GM12891 (cell line): ENCODE data around the gene AMBP.

Experiments used
- PAX5 ChIP-seq: IDR thresholded peaks from 2 replicates; pipeline ENCODE4 v1.6.1; 2011; ENCODE audit warnings: low read length, moderate library complexity, mild to moderate bottlenecking; ENCODE audit not compliant: insufficient read depth, severe bottlenecking
- POLR2A ChIP-seq: IDR thresholded peaks from 2 replicates; pipeline ENCODE4 v1.6.1; 2011; ENCODE audit warnings: low read depth, low read length, control low read depth
- POLR2AphosphoS5 ChIP-seq: IDR thresholded peaks from 2 replicates; pipeline ENCODE4 v1.6.1; 2011; ENCODE audit warnings: low read depth, low read length, control low read depth
- SPI1 ChIP-seq: IDR thresholded peaks from 2 replicates; pipeline ENCODE4 v1.6.1; 2011; ENCODE audit warnings: low read depth, low read length, control low read depth
- TAF1 ChIP-seq: IDR thresholded peaks from 2 replicates; pipeline ENCODE4 v1.6.1; 2011; ENCODE audit warnings: low read depth, low read length, control low read depth

DNA sequence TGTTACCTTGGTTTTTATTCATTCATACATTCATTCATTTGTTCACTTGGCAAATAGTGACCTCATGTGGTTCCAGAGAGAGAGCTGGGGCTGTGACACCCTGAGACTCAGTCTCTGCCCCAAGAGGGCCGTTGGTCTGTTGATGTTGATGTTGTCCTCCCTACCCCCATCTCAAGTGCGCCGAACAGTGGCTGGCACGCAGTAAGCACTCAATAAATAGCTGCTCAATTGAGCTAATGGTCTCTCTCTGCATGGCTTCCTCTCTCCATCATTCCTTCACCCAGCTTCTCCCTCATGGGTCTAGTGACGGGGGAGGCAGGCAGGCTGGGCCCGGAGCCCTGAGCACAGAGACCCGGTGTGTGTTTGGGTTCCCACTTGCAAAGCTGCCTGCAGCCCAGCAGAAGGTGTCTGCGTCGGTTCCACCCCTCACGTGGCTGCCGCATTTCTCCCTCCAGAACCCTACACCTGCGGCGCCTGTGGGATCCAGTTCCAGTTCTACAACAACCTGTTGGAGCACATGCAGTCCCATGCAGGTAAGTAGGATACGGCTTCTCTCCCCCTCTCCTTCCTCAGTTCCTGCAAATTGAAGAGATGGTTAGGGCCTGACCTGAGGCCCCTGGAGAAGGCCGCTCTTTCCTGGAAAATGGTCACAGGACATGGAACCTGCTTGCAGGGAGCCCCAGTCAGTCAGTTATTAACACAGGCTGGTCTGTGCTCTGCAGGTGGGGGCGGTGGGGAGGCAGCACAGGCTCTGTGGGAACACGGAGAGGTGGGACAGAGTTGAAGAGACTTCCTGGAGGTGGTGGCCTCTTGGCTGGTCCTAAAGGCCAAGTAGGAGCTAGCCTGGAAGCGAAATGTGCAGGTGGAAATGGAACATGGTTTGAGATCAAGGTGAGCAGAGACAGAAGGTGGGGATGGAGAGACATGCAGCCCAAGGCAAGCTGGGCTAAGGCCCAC, 42.0 kb downstream of the AMBP start:
- TF ChIP-seq PAX5 (no peak), POLR2A (no peak), POLR2AphosphoS5 (no peak), TAF1 (no peak), SPI1 (no peak)
